GM19043 (cell line): ENCODE measurements around the gene MCF2L2.

ENCODE experiments used
- ATAC-seq: cut with Tn5 transposase; IDR thresholded peaks from one replicate; pipeline ENCODE4 v1.9.1; 2021; ENCODE audit warnings: low read depth; ENCODE audit not compliant: unreplicated experiment

The MCF2L2 gene

DNA sequence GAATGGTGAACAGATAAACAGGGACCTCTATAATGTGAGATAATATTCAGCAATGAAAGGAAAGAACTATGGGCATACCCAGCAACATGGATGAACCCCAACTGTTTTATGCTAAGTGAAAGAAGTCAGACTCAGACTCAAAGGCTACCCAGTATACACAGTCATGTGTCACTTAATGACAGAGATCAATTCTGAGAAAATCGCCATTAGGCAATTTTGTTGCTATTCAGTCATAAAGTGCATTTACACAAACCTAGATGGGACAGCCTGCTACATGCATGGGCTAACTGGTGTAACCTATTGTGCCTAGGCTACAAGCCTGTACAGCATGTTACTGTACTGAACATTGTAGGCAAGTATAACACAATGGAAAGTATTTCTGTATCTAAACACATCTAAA lies 98.9 kb downstream of the MCF2L2 start:
- no peak for ATAC-seq

DNA sequence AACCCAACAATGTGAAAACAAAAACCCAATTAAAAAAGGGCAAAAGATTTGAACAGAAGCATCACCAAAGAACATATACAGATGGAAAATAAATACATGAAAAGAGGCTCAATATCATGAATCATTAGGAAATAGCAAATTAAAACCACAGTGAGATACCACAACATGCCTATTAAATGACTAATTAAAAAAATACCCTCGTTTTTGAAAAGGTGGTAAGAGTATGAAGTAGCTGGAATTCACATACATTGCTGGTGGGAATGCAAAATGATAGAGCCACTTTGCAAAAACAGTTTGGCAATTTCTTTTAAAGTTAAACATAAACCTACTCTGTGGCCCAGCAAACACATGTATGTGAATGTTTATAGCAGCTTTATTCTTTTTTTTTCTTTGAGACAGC lies 99.6 kb downstream of the MCF2L2 start:
- ATAC-seq: no peak

DNA sequence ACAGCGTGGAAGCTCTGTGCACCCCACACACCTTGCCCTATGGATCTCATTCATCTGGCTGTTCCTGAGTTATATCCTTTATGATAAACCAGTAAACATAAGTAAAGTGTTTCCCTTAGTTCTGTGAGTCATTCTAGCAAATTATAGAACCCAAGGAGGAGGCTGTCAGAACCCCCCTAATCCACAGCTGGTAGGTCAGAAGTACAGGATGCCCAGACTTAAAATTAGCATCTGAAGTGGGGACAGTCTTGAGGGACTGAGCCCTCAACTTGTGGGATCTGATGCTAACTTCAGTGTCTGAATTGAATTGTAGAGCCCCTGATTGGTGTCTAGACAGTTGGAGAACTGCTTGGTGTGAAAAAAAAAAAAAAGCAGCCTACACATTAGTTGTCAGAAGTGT lies 100.3 kb downstream of the MCF2L2 start:
- no peak for ATAC-seq

DNA sequence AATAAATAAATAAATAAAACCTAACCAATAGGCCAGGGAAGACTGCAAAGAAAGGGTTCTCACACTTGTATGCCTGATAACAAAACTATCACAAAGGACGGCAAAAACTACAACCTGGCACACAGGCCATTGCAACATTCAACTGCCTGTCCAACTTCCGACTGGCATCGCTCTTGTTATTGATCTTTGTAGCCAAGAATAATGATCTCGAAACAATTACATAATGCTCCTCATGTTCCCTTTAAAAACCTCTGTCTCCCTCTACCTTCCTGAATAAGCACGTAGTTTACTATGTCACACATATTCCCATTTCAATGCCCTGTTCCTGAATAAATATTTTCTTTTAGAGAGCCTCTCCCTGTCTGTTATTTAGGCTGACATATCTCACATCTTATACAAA lies 101.1 kb downstream of the MCF2L2 start:
- no peak for ATAC-seq

DNA sequence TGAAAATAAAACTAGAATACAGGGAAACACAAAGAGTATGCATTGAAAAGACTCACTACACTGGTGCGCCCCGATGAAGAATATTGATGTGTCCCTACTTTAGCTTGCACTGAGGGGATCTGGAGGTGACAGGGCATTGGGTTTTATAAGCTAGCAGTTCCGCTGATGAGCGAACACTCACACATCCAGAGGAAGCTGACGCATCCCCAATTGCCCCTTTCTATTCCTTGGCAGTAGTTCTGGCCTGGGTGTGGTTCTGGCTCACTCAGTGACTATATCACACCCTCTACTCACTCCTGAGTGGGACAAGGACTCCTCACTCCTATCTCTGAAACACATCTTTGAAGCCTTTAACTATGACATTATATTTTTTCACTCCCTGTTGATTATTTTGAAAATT lies 104.3 kb downstream of the MCF2L2 start:
- ATAC-seq: no peak

DNA sequence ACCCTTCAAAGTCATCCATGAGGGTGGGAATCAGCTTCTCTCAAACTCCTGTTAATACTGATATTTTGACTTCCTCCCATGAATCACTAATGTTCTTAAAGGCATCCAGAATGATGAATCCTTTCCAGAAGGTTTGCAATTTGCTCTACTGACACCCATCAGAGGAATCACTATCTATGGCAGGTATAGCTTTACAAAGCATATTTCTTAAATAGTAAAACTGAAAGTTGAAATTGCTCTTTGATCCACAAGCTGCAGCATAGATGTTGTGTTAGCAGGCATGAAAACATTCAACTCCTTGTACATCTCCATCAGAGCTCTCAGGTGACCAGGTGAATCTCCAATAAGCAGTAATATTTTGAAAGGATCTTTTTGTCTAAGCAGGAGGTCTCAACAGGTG lies 109.0 kb downstream of the MCF2L2 start:
- no peak for ATAC-seq

DNA sequence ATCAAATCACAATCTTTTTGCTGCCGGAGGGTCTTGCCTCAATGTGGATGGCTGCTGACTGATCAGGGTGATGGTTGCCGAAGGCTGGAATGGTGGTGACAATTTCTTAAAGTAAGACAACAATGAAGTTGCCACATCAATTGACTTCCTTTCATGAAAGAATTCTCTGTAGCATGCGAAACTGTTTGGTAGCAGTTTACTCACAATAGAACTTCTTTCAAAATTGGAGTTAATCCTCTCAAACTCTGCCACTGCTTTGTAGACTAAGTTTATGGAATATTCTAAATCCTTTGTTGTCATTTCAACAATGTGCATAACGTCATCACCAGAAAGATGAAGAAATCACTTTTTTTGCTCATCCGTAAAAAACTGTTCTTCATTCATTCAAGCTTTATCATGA lies 109.5 kb downstream of the MCF2L2 start:
- no peak for ATAC-seq

DNA sequence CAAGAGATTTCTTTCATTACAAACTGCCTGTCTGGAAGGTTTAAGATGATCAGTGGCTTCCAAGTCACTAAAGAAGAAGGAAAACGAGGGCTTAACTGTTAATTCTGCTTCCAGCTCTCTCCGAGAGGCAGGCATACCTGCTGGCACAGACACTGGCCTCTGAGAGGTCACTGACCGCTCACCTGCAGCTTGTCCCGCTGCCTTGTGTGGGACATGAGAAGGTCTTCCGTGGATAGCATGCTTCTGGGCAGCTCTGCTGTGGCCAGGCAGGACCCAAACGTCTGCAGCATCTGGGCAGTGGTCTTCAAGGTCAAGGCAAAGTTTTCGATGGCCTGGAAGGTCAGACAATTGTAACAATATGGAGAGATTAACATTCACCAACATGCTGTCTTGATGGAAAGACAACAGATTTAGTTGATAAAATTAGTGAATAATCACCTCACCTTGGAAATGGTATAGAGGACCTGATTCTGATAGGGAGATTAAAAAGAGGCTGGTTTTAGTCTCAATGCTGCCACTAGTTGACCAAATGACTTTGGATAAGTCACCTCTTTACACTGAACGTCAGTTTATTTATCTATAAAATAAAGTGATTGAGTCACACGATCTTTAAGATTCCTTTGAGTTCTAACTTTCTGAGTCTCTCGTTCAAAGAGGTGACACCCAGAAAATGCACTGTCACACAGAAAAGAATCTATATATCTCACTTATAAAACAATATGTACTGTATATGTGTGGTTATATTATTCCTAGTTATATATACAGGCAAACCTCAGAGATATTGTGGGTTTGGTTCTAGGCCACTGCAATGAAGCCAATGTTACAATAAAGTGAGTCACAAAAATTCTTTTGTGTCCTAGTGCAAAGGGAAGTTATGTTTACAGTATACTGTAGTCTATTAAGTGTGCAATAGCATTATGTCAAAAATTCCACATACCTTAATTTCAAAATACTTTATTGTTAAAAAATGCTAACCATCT lies 110.2 kb downstream of the MCF2L2 start:
- no peak for ATAC-seq

DNA sequence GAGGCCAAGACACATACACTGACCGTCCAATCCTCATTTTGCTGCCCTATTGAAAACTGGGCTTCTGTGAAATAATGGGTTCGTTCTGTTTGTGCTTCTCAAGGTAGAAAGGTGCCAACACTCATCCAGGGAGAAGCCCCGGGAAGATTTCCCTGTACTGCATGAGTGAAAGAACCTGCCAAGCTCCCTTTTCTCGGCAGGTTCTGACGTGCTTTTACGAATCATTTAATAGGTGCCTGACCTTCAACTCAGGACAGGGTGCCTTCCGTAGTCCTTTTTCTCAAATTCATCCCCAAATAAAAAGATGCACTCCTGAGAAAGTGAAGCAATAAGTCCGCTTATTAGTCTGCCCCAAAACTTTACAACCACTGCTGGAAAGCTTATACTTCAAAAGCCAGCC lies 111.1 kb downstream of the MCF2L2 start:
- ATAC-seq: no peak

DNA sequence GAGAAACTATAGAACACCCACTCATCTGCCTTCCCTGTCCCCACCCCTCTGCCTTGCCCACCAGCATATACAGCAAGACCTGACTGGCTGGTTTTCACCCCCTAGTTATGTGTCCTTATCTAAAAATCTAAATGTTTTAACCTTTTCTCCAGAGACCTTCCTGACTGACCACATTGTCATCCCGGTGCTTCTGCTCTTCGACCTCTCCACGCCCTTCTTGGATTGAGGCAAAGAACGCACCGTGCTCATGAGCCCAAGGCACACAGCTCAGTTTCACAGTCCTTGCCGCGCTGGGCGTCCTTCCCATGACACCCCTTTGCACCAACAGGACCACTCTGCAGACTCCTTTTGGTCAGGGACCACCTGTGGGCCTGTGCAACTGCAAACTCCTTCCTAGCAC lies 112.7 kb downstream of the MCF2L2 start:
- no peak for ATAC-seq

DNA sequence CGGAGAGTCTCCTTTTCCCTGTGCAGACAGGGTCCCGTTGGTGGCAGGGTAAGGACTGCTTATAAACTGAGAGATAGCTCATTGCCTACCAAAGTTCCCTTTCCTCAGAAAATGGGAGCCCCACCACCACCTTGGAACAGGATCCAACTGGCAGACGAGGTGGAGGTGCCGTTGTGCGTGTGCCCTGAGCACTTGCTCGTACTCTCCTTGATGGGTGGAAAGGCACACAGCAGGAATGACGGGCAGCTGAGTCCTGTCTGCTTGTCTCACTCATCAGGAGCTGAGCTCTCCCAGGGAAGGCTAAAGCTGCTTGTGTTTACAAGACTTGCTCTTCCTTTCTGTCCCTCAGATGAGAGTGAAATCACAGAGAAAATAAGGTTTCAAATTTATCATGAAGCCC lies 114.7 kb downstream of the MCF2L2 start:
- no peak for ATAC-seq

DNA sequence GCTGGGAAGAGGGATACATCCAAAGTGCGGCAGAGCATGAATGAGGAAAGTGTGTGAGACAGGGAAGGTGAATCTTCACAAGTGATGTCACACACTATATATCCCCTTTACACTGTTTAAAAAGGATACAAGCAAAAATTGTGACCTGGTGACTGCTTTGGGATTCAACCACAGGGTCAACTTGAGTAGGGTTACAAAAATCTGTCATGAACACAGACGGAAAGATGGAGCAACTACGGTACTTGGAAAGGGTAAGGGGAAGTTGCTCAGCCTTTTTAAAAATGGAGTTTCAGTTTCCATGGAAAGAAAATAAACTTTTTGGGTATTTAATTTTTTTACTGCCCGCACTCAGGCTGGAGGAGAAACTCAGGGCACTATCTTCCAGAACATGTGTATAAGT lies 115.1 kb downstream of the MCF2L2 start:
- no peak for ATAC-seq

DNA sequence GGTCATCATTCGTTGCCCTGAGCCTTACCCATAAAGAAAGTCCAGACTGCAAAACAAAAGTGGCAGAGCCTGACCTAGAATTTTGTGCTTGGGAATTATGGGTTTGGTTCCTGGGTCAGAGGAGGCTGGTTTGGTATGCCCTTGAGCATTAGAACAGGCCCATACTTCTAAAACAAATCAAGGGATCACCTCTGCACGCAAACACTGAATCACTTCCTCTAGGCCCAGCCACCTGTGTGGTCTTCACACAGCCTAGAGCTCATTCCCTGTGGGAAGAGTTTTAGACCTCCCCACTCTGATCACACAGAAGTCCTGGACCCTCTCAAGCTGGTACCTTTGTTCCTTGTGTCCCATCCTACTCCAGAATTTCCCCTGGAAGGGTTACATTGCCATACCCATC lies 116.0 kb downstream of the MCF2L2 start:
- no peak for ATAC-seq

DNA sequence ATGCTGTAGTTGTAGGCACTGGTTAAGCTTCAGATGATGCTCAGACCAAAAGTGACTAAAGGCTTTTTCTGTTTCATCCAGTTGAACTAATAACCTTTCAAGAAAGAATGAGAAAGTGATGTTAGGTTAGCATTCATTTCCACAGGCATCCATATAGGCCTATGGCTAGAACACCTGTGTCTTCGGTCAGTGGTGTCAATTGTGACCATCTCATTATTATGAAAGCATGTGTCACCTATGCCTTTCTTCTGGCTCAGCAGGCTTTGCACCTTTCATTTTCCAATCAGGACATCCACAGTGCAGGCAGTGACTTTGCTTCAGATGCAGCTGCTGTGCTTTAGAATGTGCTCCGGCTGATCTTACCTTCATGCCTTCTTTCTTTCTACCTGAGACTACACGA lies 117.5 kb downstream of the MCF2L2 start:
- no peak for ATAC-seq

DNA sequence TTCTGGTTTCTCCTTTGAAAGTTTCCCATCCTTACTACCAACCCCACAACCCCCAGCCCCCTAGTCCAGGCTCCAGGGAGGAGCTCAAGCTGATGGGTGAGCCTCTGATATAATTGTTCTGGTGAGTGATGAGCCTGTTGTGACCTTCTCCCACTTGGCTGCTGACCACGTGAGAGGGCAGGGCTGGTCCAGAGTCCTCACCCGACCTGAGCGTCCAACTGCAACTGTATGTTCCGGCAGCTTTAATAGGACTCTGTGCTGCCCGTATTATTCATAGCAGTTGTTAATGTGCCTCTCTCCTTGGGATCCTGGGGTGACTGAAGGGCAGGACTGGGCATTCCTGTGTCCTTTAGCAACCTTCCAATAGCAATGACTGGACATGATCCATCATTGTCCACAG lies 119.1 kb downstream of the MCF2L2 start:
- ATAC-seq: no peak

DNA sequence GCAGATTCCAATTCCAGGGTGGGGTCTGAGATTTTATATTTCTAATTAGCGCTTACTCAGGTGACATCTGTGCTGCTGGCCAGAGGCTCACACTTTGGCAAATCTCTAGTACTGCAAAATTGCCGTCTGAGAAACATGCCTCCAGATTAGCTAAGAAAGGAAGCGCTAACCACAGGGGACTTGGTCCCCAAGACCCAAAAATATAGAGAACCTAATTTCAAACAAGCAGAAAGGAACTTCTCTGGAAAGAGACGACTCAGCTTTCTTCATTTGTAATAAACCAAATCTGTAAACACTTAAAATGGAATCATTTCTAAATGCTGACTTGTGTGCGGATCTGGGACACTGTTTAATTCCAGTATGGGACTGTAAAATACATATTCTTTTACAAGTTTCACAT lies 119.7 kb downstream of the MCF2L2 start:
- no peak for ATAC-seq

DNA sequence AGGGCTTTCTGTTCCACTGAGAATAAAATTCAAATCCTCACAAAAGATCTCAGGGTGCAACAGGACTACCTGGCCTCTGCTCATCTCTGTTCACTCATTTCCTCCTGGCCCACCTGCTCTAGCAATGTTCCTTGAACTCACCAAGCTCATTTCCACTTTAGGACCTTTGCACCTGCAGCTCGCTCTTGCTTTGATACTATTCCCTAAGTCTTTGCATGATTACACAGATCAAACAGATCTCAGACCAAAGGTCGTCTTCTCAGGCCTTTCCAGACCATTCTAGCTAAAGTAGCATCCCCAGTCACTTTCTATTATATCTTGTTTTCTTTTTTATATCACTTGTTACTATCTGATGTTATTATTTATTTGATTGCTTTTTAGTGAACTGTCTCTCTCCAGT lies 120.7 kb downstream of the MCF2L2 start:
- no peak for ATAC-seq

DNA sequence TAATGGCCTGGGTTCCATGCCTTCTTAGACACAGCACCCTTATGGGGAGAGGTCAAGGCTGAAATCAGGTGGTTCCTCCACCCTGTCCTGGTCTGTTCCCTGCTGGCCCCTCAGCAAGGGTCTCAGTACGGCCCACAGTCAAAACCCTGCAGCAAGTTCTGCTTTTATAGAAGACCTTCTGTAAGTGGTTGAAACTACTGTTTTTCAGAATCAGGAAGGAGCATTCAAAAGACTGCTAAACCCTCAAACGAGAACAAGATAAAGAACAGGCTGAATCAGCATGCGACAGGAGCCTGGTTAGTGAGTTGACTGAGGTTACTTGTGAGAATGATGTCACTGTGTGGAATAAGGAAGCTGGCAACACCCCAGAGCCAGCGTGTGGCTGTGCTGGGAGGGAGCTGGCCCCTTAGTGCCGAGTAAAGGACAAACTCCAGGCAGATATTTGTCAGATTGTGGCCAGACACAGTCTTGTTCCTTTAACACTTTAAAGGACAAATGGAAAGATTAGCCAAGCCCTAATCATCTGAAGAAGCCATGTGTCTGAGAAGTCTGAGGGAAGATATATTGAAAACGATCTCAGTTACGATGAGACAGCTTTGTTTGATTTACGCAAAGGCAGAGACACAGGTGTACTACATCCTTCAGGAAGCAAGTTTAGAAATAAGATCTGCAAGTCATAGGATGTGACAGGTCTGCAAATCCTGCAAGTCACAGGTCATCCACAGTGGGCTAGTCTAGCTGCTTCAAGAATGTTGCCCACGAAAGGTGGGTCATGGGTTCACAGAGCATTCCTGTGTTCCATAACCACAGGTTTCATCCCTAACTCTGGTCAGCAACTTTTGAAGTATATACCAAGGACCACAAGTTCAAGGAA lies 121.4 kb downstream of the MCF2L2 start:
- ATAC-seq: peak; percentile 57

DNA sequence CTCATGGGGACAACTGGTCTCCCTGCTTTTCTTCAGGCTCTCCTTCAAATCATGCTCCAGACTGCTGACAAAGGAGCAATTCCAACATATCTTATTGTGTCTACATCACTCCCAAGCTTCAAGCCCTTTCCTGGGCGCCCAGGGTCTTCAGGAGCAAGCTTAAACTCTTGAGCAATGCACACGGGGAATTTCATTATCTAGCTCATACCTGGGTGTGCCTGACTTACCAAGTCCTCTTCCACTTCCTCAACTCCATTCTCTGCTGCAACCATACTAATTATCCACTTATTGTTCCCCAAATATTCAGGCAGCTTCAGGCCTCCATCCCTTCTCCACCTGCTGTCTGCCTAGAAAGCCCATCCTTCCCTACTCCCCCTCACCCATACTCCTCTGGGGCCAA lies 124.7 kb downstream of the MCF2L2 start:
- ATAC-seq: no peak

DNA sequence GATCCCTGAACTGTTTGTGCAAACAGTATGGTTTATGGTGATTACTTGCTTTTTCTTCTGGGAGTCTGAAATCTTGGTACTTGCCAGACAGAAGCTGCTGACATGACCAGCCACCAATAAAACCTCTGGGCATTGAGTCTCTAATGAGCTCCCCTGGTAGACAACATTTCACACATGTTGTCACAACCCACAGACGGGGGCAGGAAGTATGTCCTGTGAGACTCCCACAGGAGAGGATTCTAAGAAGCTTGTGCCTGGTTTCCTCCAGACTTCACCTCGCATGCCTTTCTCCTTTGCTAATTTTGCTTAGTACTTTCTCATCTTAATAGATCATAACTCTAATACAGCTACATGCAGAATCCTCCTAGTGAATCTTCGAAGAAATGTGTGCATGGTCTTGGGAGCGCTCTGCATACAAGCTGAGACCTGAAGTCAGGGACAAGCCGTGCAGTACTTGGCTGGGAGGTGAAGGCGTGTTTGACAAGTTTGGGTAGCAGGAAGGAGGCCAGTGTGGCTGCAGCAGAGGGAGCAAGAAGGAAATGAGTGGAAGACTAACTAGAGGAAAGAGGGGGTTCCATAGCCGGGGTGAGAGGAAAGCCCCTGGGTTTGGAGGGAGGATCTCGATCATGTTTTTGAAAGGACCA lies 126.4 kb downstream of the MCF2L2 start:
- no peak for ATAC-seq

DNA sequence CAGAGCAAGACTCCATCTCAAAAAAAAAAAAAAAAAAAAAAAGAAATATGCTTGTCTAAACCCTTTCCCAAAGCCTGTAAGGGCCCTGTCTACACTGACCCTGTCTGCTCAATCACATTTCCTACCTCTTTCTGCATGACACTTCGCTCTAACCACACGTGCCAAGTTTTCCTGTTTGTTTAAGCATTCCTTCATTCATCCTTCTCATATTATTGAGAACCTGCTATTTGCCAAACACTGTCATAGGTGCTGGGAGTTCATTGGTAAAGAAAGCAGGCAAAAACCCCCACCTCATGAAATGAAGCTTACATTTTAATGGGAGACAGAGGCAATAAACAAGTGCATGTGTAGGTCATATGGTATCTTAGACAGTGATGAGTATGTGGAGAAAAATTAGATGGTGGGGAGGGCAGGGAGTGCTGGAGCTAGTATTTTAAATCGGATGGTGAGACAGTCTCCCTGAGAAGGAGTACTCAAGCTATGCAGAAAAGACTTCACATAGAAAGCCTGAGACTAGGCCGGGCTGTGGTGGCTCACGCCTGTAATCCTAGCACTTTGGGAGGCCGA lies 127.3 kb downstream of the MCF2L2 start:
- ATAC-seq: no peak
